Testis (tissue), 2 donors: Measurements from ENCODE around the gene THADA.

Experiments used
- CTCF ChIP-seq, 3 experiments: fragments of 450-650 bp in 2 of 3; fragments of 200-600 bp in 1 of 3; sonication (generic) in 1 of 3; IDR thresholded peaks; one replicate each; pipeline ENCODE4 v1.5.1; 2016 to 2019; ENCODE audit warnings: antibody characterized with exemption in 3 of 3, mild to moderate bottlenecking in 2 of 3, moderate library complexity in 1 of 3
- POLR2A ChIP-seq: fragments of 450-650 bp; IDR thresholded peaks from one replicate; pipeline ENCODE4 v1.6.1; 2017; ENCODE audit warnings: antibody characterized with exemption, mild to moderate bottlenecking, moderate library complexity

- TF ChIP-seq CTCF (IDR thresholded peaks at IDR 0.05) (no peak), POLR2A (no peak)
Observed at GRCh38 chr2:43453179-43454170, 142.4 kb downstream of the THADA start.
